SK-N-SH treated with all-trans-retinoic acid at 6 μM for 48 hours (cell line): ENCODE results near the gene XRCC4.

Experiments used
- ATAC-seq: fragments of 200-7000 bp; cut with Tn5 transposase; 3 replicates; pipeline ENCODE4 v1.9.1; 2020; ENCODE audit warnings: mild to moderate bottlenecking, moderate library complexity
- ARNTL ChIP-seq: fragments of 450-650 bp; formaldehyde crosslinking; IDR thresholded peaks from 2 replicates; pipeline ENCODE4 v1.5.0; 2020; ENCODE audit warnings: low read depth, mild to moderate bottlenecking, moderate library complexity, borderline replicate concordance
- BACH2 ChIP-seq: fragments of 250-450 bp; sonication (Bioruptor Pico); IDR thresholded peaks from 2 replicates; pipeline ENCODE4 v1.9.0; 2021; ENCODE audit warnings: mild to moderate bottlenecking, borderline replicate concordance
- CSDC2 ChIP-seq: fragments of 250-450 bp; sonication (Bioruptor Pico); IDR thresholded peaks from 2 replicates; pipeline ENCODE4 v1.5.0; 2020; ENCODE audit warnings: mild to moderate bottlenecking, moderate library complexity
- GLIS3 ChIP-seq: fragments of 250-450 bp; sonication (Bioruptor Pico); IDR thresholded peaks from 2 replicates; pipeline ENCODE4 v1.5.0; 2020; ENCODE audit warnings: mild to moderate bottlenecking, moderate library complexity
- ISL1 ChIP-seq: fragments of 250-450 bp; sonication (Bioruptor Pico); IDR thresholded peaks from 2 replicates; pipeline ENCODE4 v2.1.2; 2022; ENCODE audit warnings: mild to moderate bottlenecking, moderate library complexity
- OSR1 ChIP-seq: fragments of 250-450 bp; sonication (Bioruptor Pico); IDR thresholded peaks from 2 replicates; pipeline ENCODE4 v1.8.0; 2022; ENCODE audit warnings: moderate library complexity, mild to moderate bottlenecking, inconsistent platforms
- PATZ1 ChIP-seq: fragments of 250-450 bp; sonication (Bioruptor Pico); IDR thresholded peaks from 2 replicates; pipeline ENCODE4 v1.8.0; 2020; ENCODE audit warnings: mild to moderate bottlenecking, moderate library complexity, borderline replicate concordance
- PPARA ChIP-seq: fragments of 250-450 bp; sonication (Bioruptor Pico); IDR thresholded peaks from 2 replicates; pipeline ENCODE4 v1.5.0; 2020; ENCODE audit warnings: mild to moderate bottlenecking, borderline replicate concordance
- TCF4 ChIP-seq: fragments of 250-450 bp; sonication (Bioruptor Pico); IDR thresholded peaks from 2 replicates; pipeline ENCODE4 v1.8.0; 2021; ENCODE audit warnings: mild to moderate bottlenecking, moderate library complexity, borderline replicate concordance
- TOX ChIP-seq: fragments of 250-450 bp; sonication (Bioruptor Pico); IDR thresholded peaks from 2 replicates; pipeline ENCODE4 v1.8.0; 2021; ENCODE audit warnings: mild to moderate bottlenecking, moderate library complexity, borderline replicate concordance
- ZC3H10 ChIP-seq: fragments of 250-450 bp; sonication (Bioruptor Pico); IDR thresholded peaks from 2 replicates; pipeline ENCODE4 v1.5.1; 2021; ENCODE audit warnings: mild to moderate bottlenecking, moderate library complexity
- ZFP3 ChIP-seq: fragments of 250-450 bp; sonication (Bioruptor Pico); IDR thresholded peaks from 2 replicates; pipeline ENCODE4 v1.5.0; 2020; ENCODE audit warnings: mild to moderate bottlenecking, moderate library complexity
- ZFP30 ChIP-seq: fragments of 450-650 bp; formaldehyde crosslinking; IDR thresholded peaks from 2 replicates; pipeline ENCODE4 v1.5.0; 2022; ENCODE audit warnings: mild to moderate bottlenecking, moderate library complexity
- ZNF565 ChIP-seq: fragments of 450-650 bp; formaldehyde crosslinking; conservative IDR thresholded peaks from 2 replicates; pipeline ENCODE4 v1.5.0; 2020; ENCODE audit warnings: low read depth, mild to moderate bottlenecking, moderate library complexity
- ZNF70 ChIP-seq: fragments of 450-650 bp; formaldehyde crosslinking; IDR thresholded peaks from 2 replicates; pipeline ENCODE4 v1.5.0; 2020; ENCODE audit warnings: mild to moderate bottlenecking, moderate library complexity
- ZNF8 ChIP-seq: fragments of 450-650 bp; formaldehyde crosslinking; IDR thresholded peaks from 2 replicates; pipeline ENCODE4 v1.5.0; 2020; ENCODE audit warnings: mild to moderate bottlenecking, moderate library complexity
- TF ChIP-seq, protein P1 (sequence below): fragments of 250-450 bp; sonication (Bioruptor Pico); IDR thresholded peaks from 2 replicates; pipeline ENCODE4 v1.8.0; 2021; ENCODE audit warnings: low read depth, mild to moderate bottlenecking, moderate library complexity, borderline replicate concordance
- TF ChIP-seq, protein P2 (sequence below): fragments of 250-450 bp; sonication (Bioruptor Pico); IDR thresholded peaks from 2 replicates; pipeline ENCODE4 v1.5.1; 2020; ENCODE audit warnings: low read depth, mild to moderate bottlenecking, moderate library complexity
- TF ChIP-seq, protein P3 (sequence below): fragments of 250-450 bp; sonication (Bioruptor Pico); IDR thresholded peaks from 2 replicates; pipeline ENCODE4 v1.5.1; 2021; ENCODE audit warnings: mild to moderate bottlenecking, moderate library complexity

Gene XRCC4

GRCh38 chr5:83157163-83157562 is 79.8 kb downstream of the XRCC4 start:
- ATAC-seq, result no peak
- TF ChIP-seq, protein P1, sequence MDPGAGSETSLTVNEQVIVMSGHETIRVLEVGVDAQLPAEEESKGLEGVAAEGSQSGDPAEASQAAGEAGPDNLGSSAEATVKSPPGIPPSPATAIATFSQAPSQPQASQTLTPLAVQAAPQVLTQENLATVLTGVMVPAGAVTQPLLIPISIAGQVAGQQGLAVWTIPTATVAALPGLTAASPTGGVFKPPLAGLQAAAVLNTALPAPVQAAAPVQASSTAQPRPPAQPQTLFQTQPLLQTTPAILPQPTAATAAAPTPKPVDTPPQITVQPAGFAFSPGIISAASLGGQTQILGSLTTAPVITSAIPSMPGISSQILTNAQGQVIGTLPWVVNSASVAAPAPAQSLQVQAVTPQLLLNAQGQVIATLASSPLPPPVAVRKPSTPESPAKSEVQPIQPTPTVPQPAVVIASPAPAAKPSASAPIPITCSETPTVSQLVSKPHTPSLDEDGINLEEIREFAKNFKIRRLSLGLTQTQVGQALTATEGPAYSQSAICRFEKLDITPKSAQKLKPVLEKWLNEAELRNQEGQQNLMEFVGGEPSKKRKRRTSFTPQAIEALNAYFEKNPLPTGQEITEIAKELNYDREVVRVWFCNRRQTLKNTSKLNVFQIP (CRISPR knock-in tag), result no peak
- TF ChIP-seq ZFP30 (CRISPR knock-in tag), result no peak
- TF ChIP-seq ZFP3 (CRISPR knock-in tag), result no peak
- TF ChIP-seq ZNF8, result no peak
- TF ChIP-seq BACH2, result no peak
- no peak for TF ChIP-seq TOX (CRISPR knock-in tag)
- no peak for TF ChIP-seq ZNF565 (CRISPR knock-in tag)
- TF ChIP-seq, protein P2, sequence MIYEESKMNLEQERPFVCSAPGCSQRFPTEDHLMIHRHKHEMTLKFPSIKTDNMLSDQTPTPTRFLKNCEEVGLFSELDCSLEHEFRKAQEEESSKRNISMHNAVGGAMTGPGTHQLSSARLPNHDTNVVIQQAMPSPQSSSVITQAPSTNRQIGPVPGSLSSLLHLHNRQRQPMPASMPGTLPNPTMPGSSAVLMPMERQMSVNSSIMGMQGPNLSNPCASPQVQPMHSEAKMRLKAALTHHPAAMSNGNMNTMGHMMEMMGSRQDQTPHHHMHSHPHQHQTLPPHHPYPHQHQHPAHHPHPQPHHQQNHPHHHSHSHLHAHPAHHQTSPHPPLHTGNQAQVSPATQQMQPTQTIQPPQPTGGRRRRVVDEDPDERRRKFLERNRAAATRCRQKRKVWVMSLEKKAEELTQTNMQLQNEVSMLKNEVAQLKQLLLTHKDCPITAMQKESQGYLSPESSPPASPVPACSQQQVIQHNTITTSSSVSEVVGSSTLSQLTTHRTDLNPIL (CRISPR knock-in tag), result no peak
- no peak for TF ChIP-seq PATZ1 (CRISPR knock-in tag)
- no peak for TF ChIP-seq ZC3H10 (CRISPR knock-in tag)
- TF ChIP-seq, all 23 proteins: peak for 0

DNA sequence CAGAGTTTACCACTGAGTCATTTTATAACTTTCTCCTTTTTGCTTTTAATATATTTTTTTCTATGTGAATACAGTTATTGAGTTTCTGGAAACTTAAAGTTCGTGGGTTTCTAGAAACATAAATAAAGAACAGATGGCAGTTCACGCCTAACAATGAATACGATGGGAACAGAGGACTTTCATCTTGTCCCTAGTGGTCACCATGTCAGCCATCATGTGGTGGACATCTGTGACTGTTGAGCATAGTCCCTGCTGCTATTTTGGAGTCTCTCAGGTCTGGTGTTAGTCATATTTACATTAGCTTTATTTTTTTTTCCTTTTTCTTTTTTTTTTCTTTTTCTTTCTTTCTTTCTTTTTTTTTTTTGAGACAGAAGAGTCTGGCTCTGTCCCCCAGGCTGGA is 85.3 kb downstream of the XRCC4 start:
- ATAC-seq, result no peak
- TF ChIP-seq CSDC2 (CRISPR knock-in tag) (no peak), ZNF70 (CRISPR knock-in tag) (no peak), ZFP30 (CRISPR knock-in tag) (no peak), TOX (CRISPR knock-in tag) (no peak), BACH2 (no peak), ZNF565 (CRISPR knock-in tag) (no peak), TCF4 (no peak), PATZ1 (CRISPR knock-in tag) (no peak), OSR1 (no peak), GLIS3 (CRISPR knock-in tag) (no peak)

GRCh38 chr5:83167538-83167937 is 90.2 kb downstream of the XRCC4 start:
- ATAC-seq, result no peak
- TF ChIP-seq TOX (CRISPR knock-in tag) (no peak), ZNF70 (CRISPR knock-in tag) (no peak), CSDC2 (CRISPR knock-in tag) (no peak), ZNF8 (no peak), ZC3H10 (CRISPR knock-in tag) (no peak), ZFP3 (CRISPR knock-in tag) (no peak), ARNTL (CRISPR knock-in tag) (no peak), OSR1 (no peak), GLIS3 (CRISPR knock-in tag) (no peak), ISL1 (CRISPR knock-in tag) (no peak), PATZ1 (CRISPR knock-in tag) (no peak), ZFP30 (CRISPR knock-in tag) (no peak), PPARA (CRISPR knock-in tag) (no peak)
- TF ChIP-seq, protein P3, sequence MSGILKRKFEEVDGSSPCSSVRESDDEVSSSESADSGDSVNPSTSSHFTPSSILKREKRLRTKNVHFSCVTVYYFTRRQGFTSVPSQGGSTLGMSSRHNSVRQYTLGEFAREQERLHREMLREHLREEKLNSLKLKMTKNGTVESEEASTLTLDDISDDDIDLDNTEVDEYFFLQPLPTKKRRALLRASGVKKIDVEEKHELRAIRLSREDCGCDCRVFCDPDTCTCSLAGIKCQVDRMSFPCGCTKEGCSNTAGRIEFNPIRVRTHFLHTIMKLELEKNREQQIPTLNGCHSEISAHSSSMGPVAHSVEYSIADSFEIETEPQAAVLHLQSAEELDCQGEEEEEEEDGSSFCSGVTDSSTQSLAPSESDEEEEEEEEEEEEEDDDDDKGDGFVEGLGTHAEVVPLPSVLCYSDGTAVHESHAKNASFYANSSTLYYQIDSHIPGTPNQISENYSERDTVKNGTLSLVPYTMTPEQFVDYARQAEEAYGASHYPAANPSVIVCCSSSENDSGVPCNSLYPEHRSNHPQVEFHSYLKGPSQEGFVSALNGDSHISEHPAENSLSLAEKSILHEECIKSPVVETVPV (CRISPR knock-in tag), result no peak
- TF ChIP-seq, protein P1 (CRISPR knock-in tag), result no peak
